ENCODE results near the gene NDUFAF8.

Gene NDUFAF8

GRCh38 chr17:81274471-81274855 is 35.3 kb downstream of the NDUFAF8 start:
- DNase-seq (ENCODE audit: low spot score), result no peak

GRCh38 chr17:81276781-81277180 is 37.7 kb downstream of the NDUFAF8 start:
- DNase-seq (ENCODE audit: low spot score), result no peak

DNA sequence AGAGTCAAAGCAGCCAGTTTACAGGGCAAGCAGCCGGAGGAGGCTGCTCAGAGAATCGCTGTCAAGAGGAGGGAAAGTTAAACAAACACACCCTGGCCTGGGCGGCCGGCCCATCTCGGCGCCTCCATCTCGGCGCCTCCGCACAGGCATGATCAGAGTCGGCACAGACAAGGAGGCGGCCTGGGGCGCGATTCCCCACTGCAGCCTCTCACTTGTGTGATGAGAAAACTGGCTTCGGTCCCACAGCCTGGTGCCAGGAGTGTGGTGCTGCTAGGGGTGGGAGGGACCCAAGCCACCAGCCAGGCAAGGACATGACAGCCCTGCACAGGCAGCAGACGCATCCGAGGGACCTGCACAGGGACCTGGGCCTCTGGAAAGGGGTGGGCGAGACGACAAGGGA is 38.3 kb downstream of the NDUFAF8 start:
- no peak for DNase-seq (ENCODE audit: low spot score)

GRCh38 chr17:81277946-81278693 is 39.0 kb downstream of the NDUFAF8 start:
- DNase-seq (ENCODE audit: low spot score), result no peak

DNA sequence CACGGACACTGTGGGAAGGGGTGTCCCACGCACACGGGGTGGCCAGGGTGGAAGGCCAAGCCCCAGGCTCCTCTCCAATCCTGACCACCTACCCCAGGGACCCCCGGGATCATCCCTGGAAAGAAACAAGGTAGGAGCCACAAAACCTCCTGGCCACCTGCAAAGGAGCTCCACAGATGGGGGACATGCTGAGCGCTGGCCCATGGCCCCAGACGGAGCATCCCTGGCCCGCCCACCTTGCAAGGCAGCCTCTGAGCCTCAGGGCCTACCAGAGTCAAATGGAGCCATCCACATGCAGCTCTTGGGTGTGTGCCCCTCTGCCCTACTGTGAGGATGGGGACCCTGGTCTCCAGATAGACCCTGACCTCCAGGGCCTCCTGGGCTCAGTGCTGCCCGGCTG is 39.7 kb downstream of the NDUFAF8 start:
- no peak for DNase-seq (ENCODE audit: low spot score)

GRCh38 chr17:81279278-81280275 is 40.5 kb downstream of the NDUFAF8 start:
- DNase-seq (ENCODE audit: low spot score), result no peak

- no peak for DNase-seq (ENCODE audit: low spot score)
These were observed 41.5 kb downstream of the NDUFAF8 start for GRCh38 chr17:81280571-81280970.

DNA sequence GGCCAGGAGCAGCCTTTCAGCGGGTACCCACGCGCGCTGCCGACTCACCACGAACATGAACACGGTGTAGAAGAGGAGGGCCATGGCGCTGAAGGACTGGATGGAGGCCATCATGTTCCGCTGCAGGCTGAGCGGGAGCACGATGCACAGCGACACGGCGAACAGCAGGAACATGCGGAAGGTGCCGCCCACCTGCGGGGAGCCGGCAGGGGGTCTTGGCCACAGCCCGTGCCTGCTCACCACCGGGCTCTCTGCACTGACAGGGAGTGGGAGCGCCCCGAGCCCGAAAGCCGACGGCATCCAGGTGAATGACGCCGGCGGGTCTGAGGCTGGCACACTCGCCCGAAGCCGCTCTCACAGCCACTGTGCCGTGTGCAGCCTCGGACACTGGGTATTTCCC is 43.0 kb downstream of the NDUFAF8 start:
- DNase-seq (ENCODE audit: low spot score), result no peak

DNA sequence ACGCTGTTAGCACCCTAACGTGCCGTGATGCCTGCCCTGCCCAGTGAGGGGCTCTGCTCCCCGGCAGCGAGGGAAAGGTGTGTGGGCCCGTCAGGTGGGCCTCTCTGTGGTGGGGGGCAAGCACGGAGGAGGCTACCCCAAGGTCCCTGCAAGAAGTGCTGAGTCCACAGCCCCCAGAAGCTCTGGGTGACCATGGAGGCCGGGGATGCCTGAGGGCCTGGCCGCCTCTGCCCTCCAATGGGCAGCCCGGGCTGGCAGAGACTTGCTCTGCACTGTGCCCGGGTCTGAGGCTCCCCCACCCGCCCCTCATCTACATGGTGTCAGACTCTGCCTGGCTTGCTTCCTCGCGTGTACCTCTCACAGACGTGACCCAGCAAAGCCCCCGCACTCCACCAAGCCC is 43.8 kb downstream of the NDUFAF8 start:
- no peak for DNase-seq (ENCODE audit: low spot score)

- no peak for DNase-seq (ENCODE audit: low spot score)
These were observed 46.2 kb downstream of the NDUFAF8 start for GRCh38 chr17:81285179-81285878.

DNA sequence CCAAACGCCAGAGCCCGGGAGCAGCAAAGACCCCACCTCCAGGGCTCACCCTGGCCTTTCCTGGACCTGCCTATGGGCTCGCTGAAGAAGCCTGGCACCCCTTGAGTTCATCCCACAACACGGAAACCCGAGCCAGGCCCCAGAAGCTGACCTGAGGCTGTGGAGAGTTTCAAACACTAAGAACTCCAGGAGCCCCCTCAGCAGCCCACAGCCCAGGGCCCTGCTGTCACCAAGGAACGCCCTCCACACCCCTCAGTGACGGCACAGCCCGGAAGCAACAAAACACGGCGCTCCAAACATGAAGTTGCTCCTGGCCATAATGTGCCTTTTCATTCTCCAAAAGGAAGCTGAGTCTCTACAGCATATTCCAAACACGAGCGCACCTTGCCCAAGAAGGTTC is 46.8 kb downstream of the NDUFAF8 start:
- no peak for DNase-seq (ENCODE audit: low spot score)

GRCh38 chr17:81286491-81287145 is 47.5 kb downstream of the NDUFAF8 start:
- no peak for DNase-seq (ENCODE audit: low spot score)

GRCh38 chr17:81287152-81287551 is 48.0 kb downstream of the NDUFAF8 start:
- DNase-seq (ENCODE audit: low spot score), result no peak

DNA sequence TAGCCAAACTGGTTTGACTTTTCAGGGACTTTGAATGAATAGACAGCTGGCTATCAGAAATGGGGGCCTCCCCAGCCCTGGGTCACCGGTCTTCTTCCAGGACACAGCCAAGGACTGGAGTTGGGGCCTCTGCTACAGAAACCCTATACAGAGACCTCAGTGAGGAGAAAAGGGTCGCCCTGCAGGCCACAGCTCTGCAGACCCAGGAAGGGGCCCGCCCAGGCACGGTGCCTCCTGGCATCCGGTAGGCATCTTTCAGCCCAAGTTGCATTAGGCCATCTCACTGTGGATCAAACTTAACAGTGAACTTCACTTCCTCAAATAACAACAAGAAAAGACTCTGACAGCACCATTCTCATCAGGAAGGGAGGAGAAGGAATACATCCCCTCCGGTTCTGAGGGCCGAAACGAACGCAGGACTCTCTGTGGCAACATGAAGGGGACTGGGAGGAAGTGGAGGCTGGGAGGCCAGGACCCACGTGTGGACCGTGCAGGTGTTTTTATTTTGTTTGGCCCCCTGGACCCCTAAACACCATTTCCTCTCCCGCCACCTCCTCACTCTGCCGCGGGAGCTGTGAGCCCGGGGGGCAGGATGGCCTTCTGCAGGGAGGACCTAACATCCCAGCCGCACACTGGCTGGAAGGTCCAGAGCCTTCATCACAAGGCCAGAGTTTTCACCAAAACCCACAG is 48.8 kb downstream of the NDUFAF8 start:
- no peak for DNase-seq (ENCODE audit: low spot score)

DNA sequence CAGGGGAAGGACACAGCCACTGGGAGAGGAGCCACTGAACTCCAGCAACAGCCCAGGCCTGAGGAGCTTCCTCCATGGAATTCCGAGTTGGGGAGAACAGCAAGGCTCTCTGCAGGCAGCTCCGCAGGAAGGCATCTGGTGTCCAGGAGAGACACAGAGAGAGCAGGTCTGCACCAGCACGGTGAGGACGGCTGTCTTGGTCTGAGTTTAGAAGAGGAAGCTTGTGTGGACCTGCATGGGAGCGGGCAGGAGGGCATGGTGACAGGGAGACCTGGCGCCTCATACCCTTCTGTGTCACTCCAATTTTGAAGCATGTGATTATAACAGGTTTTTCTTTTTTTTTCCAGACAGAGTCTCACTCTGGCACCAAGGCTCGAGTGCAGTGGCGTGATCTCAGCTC is 49.6 kb downstream of the NDUFAF8 start:
- no peak for DNase-seq (ENCODE audit: low spot score)

DNA sequence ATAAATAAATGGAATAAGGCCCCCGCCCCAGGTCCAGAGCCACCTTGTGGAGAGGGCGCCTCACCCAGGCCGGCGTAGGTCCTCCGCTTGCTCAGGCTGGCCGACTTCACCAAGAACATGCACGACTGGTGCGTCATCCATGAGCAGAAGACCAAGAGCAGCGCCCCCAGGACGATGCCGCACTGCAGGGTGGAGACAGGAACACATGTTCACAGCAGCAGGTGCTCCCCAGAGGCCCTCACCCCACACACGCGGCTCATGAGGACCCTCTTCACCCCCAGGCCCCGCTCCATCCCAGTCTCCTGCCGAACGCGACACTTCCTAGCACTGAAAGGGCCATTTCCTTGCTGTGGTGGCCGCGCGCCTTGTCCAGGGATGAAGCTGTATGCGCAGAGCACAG is 50.5 kb downstream of the NDUFAF8 start:
- no peak for DNase-seq (ENCODE audit: low spot score)

DNA sequence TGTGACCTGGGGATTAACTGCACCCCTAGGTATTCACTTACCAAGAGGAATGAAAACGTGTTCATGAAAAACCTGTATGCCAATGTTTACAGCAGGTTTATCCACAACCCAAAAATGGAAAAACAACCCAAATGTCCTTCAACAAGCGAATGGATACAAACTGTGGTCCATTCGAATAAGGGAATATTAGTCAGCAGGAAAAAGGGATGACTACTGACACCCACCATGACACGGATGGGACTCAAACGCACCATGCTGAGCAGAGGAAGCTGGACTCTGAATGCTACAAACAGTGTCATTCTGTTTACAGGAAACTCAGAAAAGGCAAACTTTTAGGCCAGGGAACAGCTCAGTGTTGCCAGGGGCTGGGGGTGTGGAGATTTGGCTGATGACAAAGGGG is 51.1 kb downstream of the NDUFAF8 start:
- DNase-seq (ENCODE audit: low spot score), result no peak
